MM.1S (cell line): ENCODE data around the gene PHLDB2.

Experiments used
- DNase-seq: peaks from one replicate; pipeline ENCODE4 v3.0.0-alpha.2; 2015
- H2AFZ ChIP-seq: fragments of 300-600 bp; sonication (generic); 2 replicates; pipeline ENCODE4 v1.6.0; 2016; ENCODE audit warnings: antibody characterized with exemption, low read length
- H3F3A ChIP-seq: fragments of 300-600 bp; sonication (generic); 2 replicates; pipeline ENCODE4 v1.6.1; 2016; ENCODE audit warnings: mild to moderate bottlenecking, antibody characterized with exemption, low read length, moderate library complexity, mixed read lengths; ENCODE audit not compliant: insufficient read depth
- H3K27ac ChIP-seq: fragments of 300-600 bp; sonication (generic); 2 replicates; pipeline ENCODE4 v1.5.1; 2016; ENCODE audit warnings: mild to moderate bottlenecking, low read length
- H3K27me3 ChIP-seq: fragments of 300-600 bp; sonication (generic); replicated peaks from 2 replicates; pipeline ENCODE4 v1.6.0; 2016; ENCODE audit warnings: low read length; ENCODE audit not compliant: insufficient read depth
- H3K36me3 ChIP-seq: fragments of 300-600 bp; sonication (generic); replicated peaks from 2 replicates; pipeline ENCODE4 v1.6.1; 2016; ENCODE audit warnings: mild to moderate bottlenecking, low read length, mixed read lengths; ENCODE audit not compliant: insufficient read depth
- H3K4me1 ChIP-seq: fragments of 300-600 bp; sonication (generic); 2 replicates; pipeline ENCODE4 v1.6.1; 2016; ENCODE audit warnings: low read length, mixed read lengths
- H3K4me2 ChIP-seq: fragments of 300-600 bp; sonication (generic); 2 replicates; pipeline ENCODE4 v1.6.0; 2016; ENCODE audit warnings: low read depth, low read length
- H3K4me3 ChIP-seq: fragments of 300-600 bp; sonication (generic); 2 replicates; pipeline ENCODE4 v1.5.1; 2016; ENCODE audit warnings: low read length, mixed read lengths
- H3K79me2 ChIP-seq: fragments of 300-600 bp; sonication (generic); 2 replicates; pipeline ENCODE4 v1.6.1; 2016; ENCODE audit warnings: mixed run types, low read length, mixed read lengths
- H3K9ac ChIP-seq: fragments of 300-600 bp; sonication (generic); 2 replicates; pipeline ENCODE4 v1.6.1; 2016; ENCODE audit warnings: low read length, mixed read lengths
- H3K9me2 ChIP-seq: fragments of 300-600 bp; sonication (generic); replicated peaks from 2 replicates; pipeline ENCODE4 v1.6.1; 2016; ENCODE audit warnings: mild to moderate bottlenecking, low read length, mixed read lengths; ENCODE audit not compliant: insufficient read depth
- H3K9me3 ChIP-seq: fragments of 300-600 bp; sonication (generic); replicated peaks from 2 replicates; pipeline ENCODE4 v1.6.1; 2016; ENCODE audit warnings: mild to moderate bottlenecking, low read length, mixed read lengths; ENCODE audit not compliant: insufficient read depth
- H4K20me1 ChIP-seq: fragments of 300-600 bp; sonication (generic); 2 replicates; pipeline ENCODE4 v1.6.1; 2016; ENCODE audit warnings: mild to moderate bottlenecking, low read length, moderate library complexity, mixed read lengths; ENCODE audit not compliant: insufficient read depth
- EZH2 ChIP-seq: fragments of 300-600 bp; sonication (generic); optimal IDR thresholded peaks from 2 replicates; pipeline ENCODE3; 2017; ENCODE audit warnings: low read depth, mild to moderate bottlenecking, antibody characterized with exemption, low read length, mixed read lengths
- EZH2phosphoT487 ChIP-seq: fragments of 300-600 bp; sonication (generic); IDR thresholded peaks from 2 replicates; pipeline ENCODE4 v1.6.1; 2018; ENCODE audit warnings: antibody characterized with exemption, low read length
- TF ChIP-seq, protein P1 (sequence below): fragments of 300-600 bp; sonication (generic); IDR thresholded peaks from 2 replicates; pipeline ENCODE4 v1.5.1; 2016; ENCODE audit warnings: antibody characterized with exemption, low read length, mixed read lengths

PHLDB2 gene

GRCh38 chr3:111936967-111937366 lies 77.9 kb downstream of the PHLDB2 start:
- no peaks in the 10 kb centered on the region for H3K9me3 ChIP-seq
- H2AFZ ChIP-seq = no peak overlapping the region
- no peaks in the 10 kb centered on the region for H3K4me1 ChIP-seq
- DNase-seq = no peak
- H3K27ac ChIP-seq = no peak overlapping the region
- TF ChIP-seq EZH2phosphoT487 (no peak), EZH2 (no peak)
- TF ChIP-seq, protein P1, sequence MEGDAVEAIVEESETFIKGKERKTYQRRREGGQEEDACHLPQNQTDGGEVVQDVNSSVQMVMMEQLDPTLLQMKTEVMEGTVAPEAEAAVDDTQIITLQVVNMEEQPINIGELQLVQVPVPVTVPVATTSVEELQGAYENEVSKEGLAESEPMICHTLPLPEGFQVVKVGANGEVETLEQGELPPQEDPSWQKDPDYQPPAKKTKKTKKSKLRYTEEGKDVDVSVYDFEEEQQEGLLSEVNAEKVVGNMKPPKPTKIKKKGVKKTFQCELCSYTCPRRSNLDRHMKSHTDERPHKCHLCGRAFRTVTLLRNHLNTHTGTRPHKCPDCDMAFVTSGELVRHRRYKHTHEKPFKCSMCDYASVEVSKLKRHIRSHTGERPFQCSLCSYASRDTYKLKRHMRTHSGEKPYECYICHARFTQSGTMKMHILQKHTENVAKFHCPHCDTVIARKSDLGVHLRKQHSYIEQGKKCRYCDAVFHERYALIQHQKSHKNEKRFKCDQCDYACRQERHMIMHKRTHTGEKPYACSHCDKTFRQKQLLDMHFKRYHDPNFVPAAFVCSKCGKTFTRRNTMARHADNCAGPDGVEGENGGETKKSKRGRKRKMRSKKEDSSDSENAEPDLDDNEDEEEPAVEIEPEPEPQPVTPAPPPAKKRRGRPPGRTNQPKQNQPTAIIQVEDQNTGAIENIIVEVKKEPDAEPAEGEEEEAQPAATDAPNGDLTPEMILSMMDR = no peak
- no peaks in the 10 kb centered on the region for H3K79me2 ChIP-seq
- no peaks in the 10 kb centered on the region for H3K9me2 ChIP-seq
- H3K4me2 ChIP-seq = no peak overlapping the region
- H4K20me1 ChIP-seq = no peaks in the 10 kb centered on the region
- H3K9ac ChIP-seq = no peak overlapping the region
- H3K4me3 ChIP-seq = no peak overlapping the region
- no peaks in the 10 kb centered on the region for H3F3A ChIP-seq
- no peaks in the 10 kb centered on the region for H3K27me3 ChIP-seq
- no peaks in the 10 kb centered on the region for H3K36me3 ChIP-seq

GRCh38 chr3:111937871-111938270 lies 78.8 kb downstream of the PHLDB2 start:
- no peaks in the 10 kb centered on the region for H3K79me2 ChIP-seq
- no peaks in the 10 kb centered on the region for H3K36me3 ChIP-seq
- no peaks in the 10 kb centered on the region for H4K20me1 ChIP-seq
- no peak overlapping the region for H3K4me2 ChIP-seq
- no peak overlapping the region for H3K27ac ChIP-seq
- no peaks in the 10 kb centered on the region for H3K9me2 ChIP-seq
- no peaks in the 10 kb centered on the region for H3K9me3 ChIP-seq
- no peak overlapping the region for H3K4me3 ChIP-seq
- no peaks in the 10 kb centered on the region for H3K4me1 ChIP-seq
- H3K9ac ChIP-seq = no peak overlapping the region
- no peaks in the 10 kb centered on the region for H3F3A ChIP-seq
- TF ChIP-seq, protein P1 = no peak
- no peak for TF ChIP-seq EZH2
- no peak for TF ChIP-seq EZH2phosphoT487
- H3K27me3 ChIP-seq = no peaks in the 10 kb centered on the region
- no peak overlapping the region for H2AFZ ChIP-seq
- DNase-seq = no peak

DNA sequence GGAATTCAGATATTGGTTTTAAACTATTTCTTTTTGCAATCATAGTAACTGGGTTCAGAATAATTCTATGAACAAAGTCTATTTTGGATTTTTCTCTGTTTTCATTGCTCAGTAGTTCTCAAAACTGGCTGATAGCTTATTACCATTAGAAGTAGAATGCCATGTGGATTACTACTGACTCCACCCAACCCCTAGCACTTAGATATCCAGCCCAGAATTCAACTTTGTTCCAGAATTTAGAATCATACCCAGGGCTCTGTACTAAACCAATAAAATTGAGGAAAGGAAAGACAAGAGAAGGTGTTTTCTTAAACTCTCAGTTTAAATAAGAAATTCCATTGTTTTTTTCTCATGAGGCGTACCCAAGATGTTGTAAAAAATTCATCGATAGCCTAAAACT lies 80.8 kb downstream of the PHLDB2 start:
- no peaks in the 10 kb centered on the region for H3K4me1 ChIP-seq
- no peak for DNase-seq
- H4K20me1 ChIP-seq = no peaks in the 10 kb centered on the region
- no peaks in the 10 kb centered on the region for H3K9me3 ChIP-seq
- H3K27ac ChIP-seq = no peak overlapping the region
- TF ChIP-seq, protein P1 = no peak
- TF ChIP-seq EZH2phosphoT487 = no peak
- no peak for TF ChIP-seq EZH2
- H3K9me2 ChIP-seq = no peaks in the 10 kb centered on the region
- no peaks in the 10 kb centered on the region for H3K27me3 ChIP-seq
- H3K4me2 ChIP-seq = no peak overlapping the region
- H3K9ac ChIP-seq = no peak overlapping the region
- no peaks in the 10 kb centered on the region for H3K79me2 ChIP-seq
- H2AFZ ChIP-seq = no peak overlapping the region
- no peak overlapping the region for H3K4me3 ChIP-seq
- H3F3A ChIP-seq = no peaks in the 10 kb centered on the region
- no peaks in the 10 kb centered on the region for H3K36me3 ChIP-seq

- no peaks in the 10 kb centered on the region for H3K4me1 ChIP-seq
- H3K4me2 ChIP-seq = no peak overlapping the region
- DNase-seq = no peak
- no peak overlapping the region for H3K27ac ChIP-seq
- H3F3A ChIP-seq = no peaks in the 10 kb centered on the region
- TF ChIP-seq EZH2 (no peak), EZH2phosphoT487 (no peak)
- TF ChIP-seq, protein P1 = no peak
- no peaks in the 10 kb centered on the region for H3K79me2 ChIP-seq
- no peaks in the 10 kb centered on the region for H4K20me1 ChIP-seq
- H3K27me3 ChIP-seq = no peaks in the 10 kb centered on the region
- H2AFZ ChIP-seq = no peak overlapping the region
- H3K9ac ChIP-seq = no peak overlapping the region
- no peaks in the 10 kb centered on the region for H3K36me3 ChIP-seq
- H3K9me2 ChIP-seq = no peaks in the 10 kb centered on the region
- no peaks in the 10 kb centered on the region for H3K9me3 ChIP-seq
- no peak overlapping the region for H3K4me3 ChIP-seq
Measured at GRCh38 chr3:111943533-111943932, 84.5 kb downstream of the PHLDB2 start.
